ENCODE results near the gene SLC30A1.

DNA sequence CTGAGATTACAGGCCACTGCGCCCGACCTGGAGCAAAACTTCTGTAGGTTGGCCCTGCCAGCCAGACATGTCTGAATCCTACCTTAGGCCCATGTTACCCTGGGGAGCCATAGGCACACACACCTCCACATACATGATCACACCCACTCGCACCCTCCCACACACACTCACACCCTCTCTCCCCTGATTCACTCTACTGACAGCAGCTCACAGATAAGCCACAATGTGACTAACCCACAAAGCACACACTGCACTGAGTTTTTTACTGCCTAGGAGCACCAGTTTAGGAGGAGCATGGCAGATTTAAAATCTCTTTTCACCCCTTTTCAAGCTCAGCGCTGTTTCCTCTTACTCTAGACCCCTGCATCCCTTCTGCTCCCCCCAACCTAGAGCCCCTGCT, 41.7 kb downstream of the SLC30A1 start:
- TF ChIP-seq, protein P1, sequence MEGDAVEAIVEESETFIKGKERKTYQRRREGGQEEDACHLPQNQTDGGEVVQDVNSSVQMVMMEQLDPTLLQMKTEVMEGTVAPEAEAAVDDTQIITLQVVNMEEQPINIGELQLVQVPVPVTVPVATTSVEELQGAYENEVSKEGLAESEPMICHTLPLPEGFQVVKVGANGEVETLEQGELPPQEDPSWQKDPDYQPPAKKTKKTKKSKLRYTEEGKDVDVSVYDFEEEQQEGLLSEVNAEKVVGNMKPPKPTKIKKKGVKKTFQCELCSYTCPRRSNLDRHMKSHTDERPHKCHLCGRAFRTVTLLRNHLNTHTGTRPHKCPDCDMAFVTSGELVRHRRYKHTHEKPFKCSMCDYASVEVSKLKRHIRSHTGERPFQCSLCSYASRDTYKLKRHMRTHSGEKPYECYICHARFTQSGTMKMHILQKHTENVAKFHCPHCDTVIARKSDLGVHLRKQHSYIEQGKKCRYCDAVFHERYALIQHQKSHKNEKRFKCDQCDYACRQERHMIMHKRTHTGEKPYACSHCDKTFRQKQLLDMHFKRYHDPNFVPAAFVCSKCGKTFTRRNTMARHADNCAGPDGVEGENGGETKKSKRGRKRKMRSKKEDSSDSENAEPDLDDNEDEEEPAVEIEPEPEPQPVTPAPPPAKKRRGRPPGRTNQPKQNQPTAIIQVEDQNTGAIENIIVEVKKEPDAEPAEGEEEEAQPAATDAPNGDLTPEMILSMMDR (IDR thresholded peaks at IDR 0.05), result no peak
- TF ChIP-seq POLR2A (IDR thresholded peaks at IDR 0.05) (no peak), EP300 (IDR thresholded peaks at IDR 0.05) (no peak)
